Stimulated activated CD8-positive, alpha-beta memory T cell treated with anti-CD3 and anti-CD28 coated beads, Interleukin-15, amount 100 ng/mL, for 1 hour (primary cell): ENCODE data around the gene PRDM2.
"Not testable (repeated sequence)": the region's sequence is repeated elsewhere in the genome, so short reads cannot be mapped to it uniquely, and the experiment has no call there.

Experiments used
- DNase-seq: peaks from one replicate; pipeline ENCODE4 v3.0.0-alpha.2; 2020; ENCODE audit warnings: low read depth

PRDM2 gene, protein sequence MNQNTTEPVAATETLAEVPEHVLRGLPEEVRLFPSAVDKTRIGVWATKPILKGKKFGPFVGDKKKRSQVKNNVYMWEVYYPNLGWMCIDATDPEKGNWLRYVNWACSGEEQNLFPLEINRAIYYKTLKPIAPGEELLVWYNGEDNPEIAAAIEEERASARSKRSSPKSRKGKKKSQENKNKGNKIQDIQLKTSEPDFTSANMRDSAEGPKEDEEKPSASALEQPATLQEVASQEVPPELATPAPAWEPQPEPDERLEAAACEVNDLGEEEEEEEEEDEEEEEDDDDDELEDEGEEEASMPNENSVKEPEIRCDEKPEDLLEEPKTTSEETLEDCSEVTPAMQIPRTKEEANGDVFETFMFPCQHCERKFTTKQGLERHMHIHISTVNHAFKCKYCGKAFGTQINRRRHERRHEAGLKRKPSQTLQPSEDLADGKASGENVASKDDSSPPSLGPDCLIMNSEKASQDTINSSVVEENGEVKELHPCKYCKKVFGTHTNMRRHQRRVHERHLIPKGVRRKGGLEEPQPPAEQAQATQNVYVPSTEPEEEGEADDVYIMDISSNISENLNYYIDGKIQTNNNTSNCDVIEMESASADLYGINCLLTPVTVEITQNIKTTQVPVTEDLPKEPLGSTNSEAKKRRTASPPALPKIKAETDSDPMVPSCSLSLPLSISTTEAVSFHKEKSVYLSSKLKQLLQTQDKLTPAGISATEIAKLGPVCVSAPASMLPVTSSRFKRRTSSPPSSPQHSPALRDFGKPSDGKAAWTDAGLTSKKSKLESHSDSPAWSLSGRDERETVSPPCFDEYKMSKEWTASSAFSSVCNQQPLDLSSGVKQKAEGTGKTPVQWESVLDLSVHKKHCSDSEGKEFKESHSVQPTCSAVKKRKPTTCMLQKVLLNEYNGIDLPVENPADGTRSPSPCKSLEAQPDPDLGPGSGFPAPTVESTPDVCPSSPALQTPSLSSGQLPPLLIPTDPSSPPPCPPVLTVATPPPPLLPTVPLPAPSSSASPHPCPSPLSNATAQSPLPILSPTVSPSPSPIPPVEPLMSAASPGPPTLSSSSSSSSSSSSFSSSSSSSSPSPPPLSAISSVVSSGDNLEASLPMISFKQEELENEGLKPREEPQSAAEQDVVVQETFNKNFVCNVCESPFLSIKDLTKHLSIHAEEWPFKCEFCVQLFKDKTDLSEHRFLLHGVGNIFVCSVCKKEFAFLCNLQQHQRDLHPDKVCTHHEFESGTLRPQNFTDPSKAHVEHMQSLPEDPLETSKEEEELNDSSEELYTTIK (N-terminal part only)

DNA sequence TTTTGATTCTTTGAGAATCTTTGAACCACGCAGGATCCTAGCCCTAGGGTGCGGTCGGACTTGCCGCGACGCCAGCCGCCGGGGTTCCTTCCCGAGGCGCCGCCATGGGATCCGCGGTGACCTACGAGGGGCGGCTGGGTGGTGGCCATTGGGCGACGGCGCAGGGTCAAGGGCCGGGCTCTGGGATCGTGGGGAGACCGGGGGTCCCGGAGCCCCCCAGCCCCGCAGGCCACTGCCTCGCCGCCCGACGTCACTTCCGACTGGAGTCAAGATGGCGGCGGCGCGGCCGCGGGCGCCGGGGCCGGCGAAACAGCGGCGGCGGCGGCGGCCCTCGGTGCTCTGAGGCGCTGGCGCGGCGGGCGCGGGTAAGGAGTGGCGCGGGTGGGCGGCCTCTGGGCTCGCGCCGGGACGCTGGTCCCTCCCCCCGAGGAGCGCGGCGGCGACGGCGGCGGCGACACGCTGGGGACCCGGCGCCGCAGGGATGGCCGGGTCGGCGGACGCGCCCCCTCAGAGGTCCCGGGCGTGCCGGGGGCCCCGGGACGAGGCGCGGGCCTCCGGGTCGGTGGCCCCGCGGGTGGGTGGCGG is at the start of gene PRDM2:
PRDM2 (plus strand) TSS at position 253 of the 585 bp plus-strand sequence. CDS start 15,418 bp downstream, outside the sequence.
- DNase-seq = peak; percentile 12

DNA sequence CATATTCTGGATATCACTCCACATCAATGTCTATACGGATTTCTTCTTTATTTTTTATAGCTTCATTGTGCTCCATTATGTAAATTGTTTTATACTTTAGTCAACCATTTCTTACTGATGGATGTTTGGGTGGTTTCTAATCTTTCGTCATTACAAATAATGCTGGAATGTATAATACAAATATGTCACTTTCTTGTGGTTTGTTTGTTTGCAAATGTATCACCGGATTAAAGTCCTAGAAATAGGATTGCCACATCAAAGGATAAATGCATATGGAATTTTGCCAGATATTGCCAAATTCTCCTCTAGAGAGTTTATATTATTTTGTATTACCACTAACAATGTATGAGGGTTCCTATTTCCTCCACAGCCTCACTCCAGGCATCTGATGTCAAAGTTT is 48.7 kb upstream of the PRDM2 start:
- DNase-seq = no peak

DNA sequence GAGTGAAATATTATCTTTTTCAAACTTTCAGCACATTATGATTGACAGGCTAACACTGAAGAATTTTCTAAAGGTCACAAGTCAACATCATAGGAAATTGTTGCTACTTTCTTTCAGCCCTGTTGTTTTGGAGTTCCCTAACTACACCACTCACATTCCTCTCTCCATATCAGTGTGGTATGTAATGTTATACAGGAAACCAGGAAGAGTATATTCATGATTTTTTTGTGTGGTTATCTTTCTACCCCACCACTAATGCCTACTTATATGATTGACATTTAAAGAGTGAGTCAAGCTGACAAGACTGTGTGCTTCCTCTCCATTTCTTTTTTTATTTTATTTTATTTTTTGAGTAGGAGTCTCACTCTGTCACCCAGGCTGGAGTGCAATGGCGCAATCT is 47.8 kb upstream of the PRDM2 start:
- DNase-seq = no peak

DNA sequence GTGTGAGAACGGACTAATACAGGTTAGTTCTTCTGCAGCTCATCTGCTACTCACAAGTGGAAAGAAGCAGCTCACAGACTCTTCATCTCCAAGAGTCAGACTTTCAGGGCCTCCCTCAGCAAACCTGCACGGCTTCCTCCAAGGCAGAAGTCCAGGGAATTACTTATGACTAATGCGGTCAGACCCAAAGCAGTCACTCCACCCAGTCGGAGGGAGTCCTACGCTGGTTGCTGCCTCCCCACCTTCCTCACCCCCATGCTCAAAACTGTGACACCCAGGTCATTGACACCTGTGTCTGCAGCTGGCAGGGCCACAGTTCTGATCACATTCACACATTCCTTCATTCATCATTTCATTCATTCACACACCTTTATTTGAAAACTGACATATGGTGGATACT is 38.4 kb upstream of the PRDM2 start:
- no peak for DNase-seq

DNA sequence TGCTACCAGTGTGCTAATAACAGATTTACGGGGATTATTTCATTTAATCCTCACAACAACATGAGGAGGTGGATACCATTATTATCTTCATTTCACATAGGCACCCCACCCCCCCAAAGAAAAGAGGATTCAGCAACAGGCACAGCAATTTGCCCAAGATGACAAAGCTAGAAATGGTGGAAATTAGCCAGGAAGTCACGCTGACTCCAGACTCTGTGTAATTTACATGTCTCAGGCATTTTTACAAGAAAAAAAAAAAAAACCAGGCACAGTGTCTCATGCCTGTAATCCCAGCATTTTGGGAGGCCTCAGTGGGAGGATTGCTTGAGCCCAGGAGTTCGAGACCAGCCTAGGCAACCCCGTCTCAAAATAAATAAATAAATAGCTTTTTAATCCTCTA is 37.5 kb upstream of the PRDM2 start:
- no peak for DNase-seq

DNA sequence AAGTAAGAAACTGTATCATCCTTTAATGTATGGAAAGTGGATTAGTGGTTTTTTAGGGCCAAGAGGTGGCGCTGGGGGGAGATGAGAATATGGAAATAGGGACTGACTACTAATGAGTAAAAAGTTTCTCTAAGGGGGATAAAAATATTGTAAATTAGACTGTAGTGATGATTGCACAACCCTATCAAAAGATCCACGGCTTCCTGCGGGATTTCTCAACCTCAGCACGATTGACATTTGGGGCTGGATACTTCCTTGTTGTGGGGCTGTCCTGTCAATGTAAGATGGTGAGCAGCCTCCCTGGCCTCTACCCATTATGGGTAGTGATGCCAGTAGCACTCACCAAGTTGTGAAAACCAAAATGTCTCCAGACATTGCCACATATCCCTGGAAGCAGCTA is 36.0 kb upstream of the PRDM2 start:
- no peak for DNase-seq

DNA sequence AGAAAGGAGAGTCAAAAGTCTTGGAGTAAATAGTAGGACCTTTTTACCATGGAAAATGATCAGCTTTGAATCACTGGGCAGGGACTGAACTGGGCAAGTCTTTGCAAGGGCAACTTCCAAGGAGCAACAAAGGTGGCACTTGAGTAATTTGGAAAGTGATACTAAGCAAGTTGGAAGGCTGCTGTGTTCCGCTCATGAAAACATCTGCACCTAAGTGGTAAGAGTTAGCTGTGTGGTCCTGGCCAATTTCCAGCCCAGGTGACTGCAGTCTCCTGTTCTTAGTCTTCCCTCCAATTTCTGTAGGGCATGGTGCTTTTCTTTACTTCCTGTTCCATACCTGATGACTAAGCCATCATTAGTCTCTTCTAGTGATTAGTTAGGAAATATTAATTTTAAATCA is 35.5 kb upstream of the PRDM2 start:
- no peak for DNase-seq

DNA sequence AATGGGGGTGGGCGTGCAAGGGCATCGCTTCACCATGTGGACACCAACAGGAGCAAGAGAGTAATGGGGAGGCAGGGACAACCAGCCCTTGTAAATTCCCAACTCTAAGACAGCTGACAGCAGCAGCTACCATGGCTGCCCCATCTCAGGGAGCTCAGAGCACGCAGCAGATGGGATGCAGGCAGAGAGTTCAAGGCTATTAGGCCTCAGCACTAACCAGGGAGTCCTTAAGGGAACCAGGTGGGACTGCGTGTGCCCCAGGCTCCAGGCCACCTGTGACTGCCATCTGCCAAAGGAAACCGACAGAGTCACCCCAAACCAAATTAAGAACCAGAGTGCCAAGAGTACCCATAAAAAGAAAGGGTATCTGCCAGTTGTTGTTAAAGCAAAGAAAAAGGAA is 33.7 kb upstream of the PRDM2 start:
- no peak for DNase-seq

DNA sequence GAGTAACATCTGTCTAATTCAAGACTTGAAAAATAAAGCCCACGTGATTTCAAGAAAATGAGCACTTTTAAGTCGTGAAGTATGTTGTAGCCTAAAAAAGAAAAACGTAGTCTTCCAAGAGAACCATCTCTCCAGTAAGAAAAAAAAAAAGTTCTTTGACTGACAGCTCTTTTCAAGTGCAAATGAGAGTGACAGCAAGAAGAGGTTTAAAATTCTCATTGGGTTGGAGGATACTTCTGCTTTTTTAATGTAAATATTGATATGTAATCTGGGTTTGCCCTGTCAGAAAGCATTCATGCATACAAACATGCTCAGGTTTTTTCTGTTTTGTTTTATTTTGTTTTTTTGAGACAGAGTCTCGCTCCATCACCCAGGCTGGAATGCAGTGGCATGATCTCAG is 32.3 kb upstream of the PRDM2 start:
- DNase-seq = no peak

DNA sequence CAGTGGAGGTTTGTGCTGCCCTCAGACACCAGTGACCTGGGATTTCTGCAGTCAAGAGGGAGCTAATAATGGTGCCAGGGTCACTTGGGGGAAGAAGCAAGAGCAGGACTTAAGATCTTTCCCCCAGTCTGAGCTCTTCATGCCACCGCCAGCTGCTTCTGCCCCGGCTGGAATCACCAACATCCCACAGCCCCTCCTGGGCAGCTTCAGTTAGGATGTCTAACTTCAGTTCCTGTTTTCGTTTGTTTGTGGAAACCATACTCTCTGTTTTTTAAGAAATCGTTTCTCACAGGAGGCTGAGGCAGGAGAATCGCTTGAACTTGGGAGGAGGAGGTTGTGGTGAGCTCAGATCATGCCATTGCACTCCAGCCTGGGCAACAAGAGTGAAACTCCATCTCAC is 25.6 kb upstream of the PRDM2 start:
- no peak for DNase-seq

DNA sequence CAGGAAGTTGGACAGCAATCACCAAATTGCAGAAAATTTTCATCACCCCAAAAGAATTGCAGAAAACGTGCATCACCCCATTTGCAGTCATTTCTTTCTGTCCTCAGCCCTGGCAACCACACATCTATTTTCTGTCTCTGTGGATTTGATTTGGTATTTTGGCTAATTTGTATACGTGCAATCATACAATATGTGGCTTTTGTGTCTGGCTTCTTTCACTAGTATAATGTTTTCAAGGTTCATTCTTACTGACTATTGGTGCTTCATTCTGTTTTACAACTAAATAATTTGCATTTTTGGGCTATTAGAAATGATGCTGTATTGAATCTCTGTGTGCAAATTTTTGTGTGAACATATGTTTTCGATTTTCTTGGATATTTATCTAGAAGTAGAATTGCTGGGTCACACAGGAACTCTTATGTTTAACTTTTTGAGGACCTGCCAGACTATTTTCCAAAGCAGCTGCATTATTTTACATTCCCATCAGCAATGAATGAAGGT is 24.8 kb upstream of the PRDM2 start:
- no peak for DNase-seq

DNA sequence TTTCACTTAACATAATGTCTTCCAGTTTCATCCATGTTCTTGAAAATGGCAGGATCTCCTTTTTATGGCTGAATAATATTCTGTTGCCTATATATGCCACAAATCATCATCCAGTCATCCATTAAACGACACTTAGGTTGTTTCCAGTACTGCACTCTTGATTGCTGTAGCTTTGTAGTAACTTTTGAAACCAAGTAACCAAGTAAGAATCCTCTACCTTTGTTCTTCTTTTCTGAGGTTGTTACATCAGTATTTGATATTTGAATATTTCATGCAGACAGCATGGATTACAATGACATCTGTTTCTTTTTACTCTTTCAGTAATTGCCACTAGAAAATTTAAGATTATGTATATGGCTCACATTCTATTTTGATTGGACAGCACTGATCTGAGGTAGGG is 22.1 kb upstream of the PRDM2 start:
- no peak for DNase-seq

DNA sequence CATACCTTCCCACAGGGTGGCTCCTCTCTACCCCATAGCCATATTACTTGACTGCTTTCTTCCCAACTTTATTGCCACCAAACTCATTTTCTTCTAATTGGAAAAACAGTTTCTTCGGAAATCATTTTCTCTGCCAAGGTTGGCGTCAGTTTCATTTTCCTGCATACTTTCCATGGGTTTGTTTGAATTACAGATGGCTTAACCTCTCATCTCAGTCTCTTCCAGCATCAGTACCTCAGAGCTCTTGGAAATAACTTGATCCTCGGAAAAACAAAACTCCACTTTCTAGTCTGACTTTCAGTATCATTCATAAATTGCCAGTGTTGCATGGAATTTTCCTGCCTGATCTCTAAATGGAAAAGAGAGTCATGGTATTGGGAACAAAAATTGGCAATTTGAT is 20.3 kb upstream of the PRDM2 start:
- no peak for DNase-seq

DNA sequence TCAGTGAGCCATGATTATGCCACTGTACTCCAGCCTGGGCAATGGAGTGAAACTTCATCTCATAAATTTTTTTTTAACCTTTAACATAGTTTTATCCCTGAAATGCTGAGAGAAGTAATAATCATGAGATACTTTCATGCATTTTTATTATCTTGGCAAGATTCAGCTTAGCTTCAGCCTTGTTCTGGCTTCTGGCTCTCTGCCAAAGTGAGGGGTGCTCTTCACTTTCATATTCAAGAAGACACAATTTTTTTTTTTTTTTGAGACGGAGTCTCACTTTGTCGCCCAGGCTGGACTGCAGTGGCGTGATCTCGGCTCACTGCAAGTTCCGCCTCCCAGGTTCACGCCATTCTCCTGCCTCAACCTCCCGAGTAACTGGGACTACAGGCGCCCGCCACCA is 19.4 kb upstream of the PRDM2 start:
- not testable (repeated sequence) for DNase-seq

DNA sequence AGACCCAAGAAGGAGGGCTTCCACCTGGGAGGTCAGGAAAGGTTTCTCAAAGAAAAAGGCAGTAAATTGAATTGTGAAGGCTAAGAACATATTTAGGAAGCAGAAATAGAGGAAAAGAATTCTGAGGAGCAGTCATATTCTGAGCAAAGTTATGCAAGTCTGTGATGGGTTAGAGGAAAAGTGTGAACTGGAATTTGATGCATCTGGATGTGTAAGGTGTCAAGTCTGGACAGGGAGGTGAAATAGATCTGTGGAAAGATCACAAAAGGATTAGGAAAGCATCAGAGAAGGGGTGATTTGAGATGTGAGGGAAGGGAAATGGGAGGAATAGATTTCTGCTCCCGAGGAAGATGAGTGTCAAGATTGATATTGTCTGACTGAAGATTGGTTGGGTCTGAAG is 18.1 kb upstream of the PRDM2 start:
- no peak for DNase-seq

DNA sequence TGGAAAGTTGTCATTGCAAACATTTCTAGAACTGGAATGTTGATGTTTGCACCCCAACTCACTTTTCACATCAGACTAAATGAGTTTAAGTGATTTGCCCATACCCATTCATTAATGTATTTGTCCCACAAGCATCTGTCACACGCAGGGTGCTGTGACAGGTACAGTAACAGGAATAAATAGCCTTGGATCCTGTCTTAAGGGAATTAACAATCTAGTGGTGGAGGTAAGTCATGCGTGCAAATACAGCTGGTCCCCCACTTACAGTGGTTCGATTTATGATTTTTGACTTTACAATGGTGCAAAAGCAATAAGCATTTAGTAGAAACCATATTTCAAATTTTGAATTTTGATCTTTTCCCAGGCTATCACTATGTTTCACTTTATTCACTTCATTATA is 17.5 kb upstream of the PRDM2 start:
- DNase-seq = no peak

DNA sequence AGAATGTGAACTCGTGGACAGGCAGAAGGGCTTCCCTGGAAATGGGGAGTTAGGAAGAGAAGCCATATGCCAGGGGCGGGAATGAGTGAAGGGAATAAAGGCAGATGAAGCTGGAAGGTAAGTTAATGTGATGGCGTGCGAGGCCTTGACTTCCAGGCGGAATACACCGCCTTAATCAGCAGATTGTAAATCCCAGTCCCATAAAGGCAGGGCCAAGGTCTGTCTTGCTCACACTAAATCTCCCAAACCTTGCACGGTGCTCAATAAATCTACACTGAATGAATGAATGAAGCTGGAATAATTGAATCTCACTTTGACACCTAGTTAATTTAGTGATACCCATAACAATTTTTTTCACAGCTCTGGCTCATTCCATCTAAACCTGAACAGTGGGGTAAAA is 16.8 kb upstream of the PRDM2 start:
- DNase-seq = no peak

DNA sequence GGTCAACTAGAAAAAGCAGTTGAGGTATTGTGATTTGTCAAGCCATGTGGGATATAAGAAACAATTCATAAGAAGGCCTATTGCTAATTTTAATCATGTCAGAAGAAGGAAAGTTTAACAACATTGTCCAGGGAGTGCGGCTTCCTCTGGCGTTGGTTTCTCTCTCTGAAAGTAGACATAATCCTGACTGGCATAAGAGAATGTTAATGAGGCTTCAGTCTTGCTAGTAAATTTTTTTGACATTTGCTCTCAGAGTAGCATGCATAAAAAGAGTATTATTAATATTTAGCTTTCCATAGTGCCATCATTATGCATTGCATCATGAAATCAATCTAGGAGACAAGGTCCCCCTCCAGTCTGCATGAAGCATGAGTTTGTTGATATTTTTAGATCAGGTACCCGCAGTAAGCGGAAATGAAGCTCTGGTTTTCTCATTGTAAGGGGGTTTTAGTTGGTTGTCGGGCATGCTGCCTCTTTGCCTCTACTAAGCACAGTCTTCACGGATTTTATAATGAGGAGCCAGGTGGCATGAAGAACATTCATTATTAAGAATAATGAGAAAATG is 12.8 kb upstream of the PRDM2 start:
- DNase-seq = no peak

DNA sequence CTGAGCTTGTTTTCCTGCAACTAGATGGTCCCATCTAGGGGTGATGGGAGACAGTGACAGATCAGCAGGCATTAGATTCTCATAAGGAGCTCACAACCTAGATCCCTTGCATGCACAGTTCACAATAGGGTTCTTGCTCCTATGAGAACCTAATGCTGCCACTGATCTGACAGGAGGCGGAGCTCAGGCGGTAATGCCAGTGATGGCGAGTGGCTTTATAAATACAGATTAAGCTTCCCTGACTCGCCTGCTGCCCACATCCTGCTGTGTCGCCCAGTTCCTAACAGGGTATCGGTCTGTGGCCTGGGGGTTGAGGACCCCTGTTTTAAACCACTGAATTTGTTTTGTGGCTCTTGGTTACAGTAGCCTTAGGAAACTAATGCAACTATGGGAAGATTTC is 6.9 kb upstream of the PRDM2 start:
- not testable (repeated sequence) for DNase-seq

DNA sequence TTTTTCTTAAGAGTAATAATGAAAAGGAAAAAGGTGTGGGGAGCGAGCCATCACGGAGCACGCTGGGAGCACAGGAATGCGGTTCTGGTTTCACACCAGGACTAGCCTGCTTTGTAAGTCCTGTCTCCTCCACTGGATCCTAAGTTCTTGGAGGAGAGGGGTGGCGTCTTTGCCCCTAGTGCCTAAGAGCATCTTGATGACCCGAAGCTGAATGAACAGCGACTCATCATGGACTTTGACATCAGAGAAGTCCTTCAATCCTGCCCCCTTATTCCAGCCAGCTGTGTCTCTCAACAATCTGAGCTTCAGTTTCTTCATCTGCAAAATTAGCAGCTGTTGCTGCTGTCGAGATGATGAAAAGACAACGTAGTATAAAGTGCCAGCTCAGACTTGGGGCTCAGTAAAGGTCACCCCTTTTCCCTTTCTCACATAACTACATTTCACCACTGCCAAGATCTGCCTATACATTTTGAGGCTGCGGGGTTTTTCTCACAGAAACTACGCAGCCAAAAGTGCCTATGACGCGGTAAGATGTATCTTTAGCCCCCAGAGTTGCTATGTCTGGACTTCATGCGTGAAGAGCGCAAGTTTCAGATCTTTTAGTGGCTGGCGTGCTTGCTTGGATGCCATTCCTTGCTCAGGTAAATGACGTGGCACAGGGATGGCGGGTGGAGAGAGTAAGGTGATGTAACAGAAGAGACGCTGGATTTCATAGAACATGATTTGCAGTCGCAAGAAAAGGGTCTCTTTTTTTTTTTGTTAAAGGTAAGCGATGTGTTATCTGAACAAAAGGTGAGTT is 4.9 kb upstream of the PRDM2 start:
- no peak for DNase-seq

DNA sequence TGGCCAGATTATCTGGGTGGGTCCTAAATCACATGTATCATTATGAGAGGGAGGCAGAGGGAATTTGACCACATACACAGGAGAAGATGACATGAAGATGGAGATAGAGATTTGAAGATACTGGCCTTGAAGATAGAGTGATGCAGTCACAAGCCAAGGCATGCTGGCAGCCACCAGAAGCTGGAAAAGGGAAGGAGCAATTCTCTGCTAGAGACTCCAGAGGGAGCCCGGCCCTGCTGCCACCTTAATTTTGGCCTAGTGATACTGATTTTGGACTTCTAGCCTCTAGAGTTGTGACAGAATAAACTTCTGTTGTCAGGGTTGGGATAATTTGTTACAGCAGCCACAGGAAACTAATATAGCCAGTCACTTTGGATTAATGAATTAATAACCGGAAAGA is 2.2 kb upstream of the PRDM2 start:
- no peak for DNase-seq
